HepG2 (cell line): ENCODE results near the gene CERS6. TPM values are rescaled to one million over a fixed set of nuclear protein-coding genes. Genes with fewer than 3 reads are reported as not detected.

ENCODE experiments used
- ATAC-seq: fragments of 200-7000 bp; cut with Tn5 transposase; 3 replicates; pipeline ENCODE4 v1.9.1; 2020; ENCODE audit warnings: mild to moderate bottlenecking, moderate library complexity
- BruUV-seq: library from RNA; stranded (reverse); fragments of 400-500 nt; replicated peaks from 2 replicates; lab custom pipeline; 2021; lab: Mats Ljungman, UMichigan
- CTCF ChIA-PET: fragments of 300-600 bp; formaldehyde crosslinking; extraction: SDS; loops from one replicate; lab custom pipeline; 2021; ENCODE audit warnings: low total read pairs, inconsistent platforms, low intra/inter-chr PET ratio; lab: Yijun Ruan, JAX
- POLR2A ChIA-PET: fragments of 350-600 bp; sonication (Branson Sonifier 250); formaldehyde crosslinking; loops from one replicate; lab custom pipeline; 2020; ENCODE audit warnings: antibody characterized with exemption, inconsistent platforms; lab: Yijun Ruan, JAX
- DNase-seq: peaks from one replicate; pipeline ENCODE4 v3.0.0-alpha.2; 2015; ENCODE audit warnings: low spot score
- FAIRE-seq: peaks from 3 replicates; lab custom pipeline; 2011; peaks lifted over from hg19 to GRCh38; lab: Jason Lieb, UNC
- H2AFZ ChIP-seq: one replicate; pipeline ENCODE4 v1.6.1; 2011; ENCODE audit warnings: low read length, inconsistent platforms
- H3K27ac ChIP-seq: fragments of 300-600 bp; 3 replicates; pipeline ENCODE4 v1.8.0; 2011; ENCODE audit warnings: mixed run types, mild to moderate bottlenecking, mixed read lengths, low read length, inconsistent platforms; ENCODE audit not compliant: insufficient read depth; ENCODE audit errors: extremely low read length
- H3K27me3 ChIP-seq, 2 experiments: fragments of 200-600 bp in 1 of 2; 2 replicates in 1 of 2; 3 replicates in 1 of 2; pipeline versions ENCODE4 v1.6.0 to v1.8.0; 2011; ENCODE audit warnings: low read length in 2 of 2, mild to moderate bottlenecking in 2 of 2, moderate library complexity in 2 of 2, inconsistent platforms in 1 of 2; ENCODE audit not compliant: insufficient read depth in 2 of 2, control insufficient read depth in 1 of 2
- H3K36me3 ChIP-seq, 2 experiments: fragments of 200-600 bp in 1 of 2; replicated peaks in 1 of 2; 2 replicates in 1 of 2; 3 replicates in 1 of 2; pipeline versions ENCODE4 v1.5.1 to v1.8.0; 2011; ENCODE audit warnings: low read length in 2 of 2, inconsistent platforms in 1 of 2; ENCODE audit not compliant: insufficient read depth in 2 of 2, control insufficient read depth in 1 of 2
- H3K4me1 ChIP-seq: 2 replicates; pipeline ENCODE4 v1.5.1; 2012; ENCODE audit warnings: low read length, inconsistent platforms; ENCODE audit not compliant: insufficient read depth
- H3K4me2 ChIP-seq: 2 replicates; pipeline ENCODE4 v1.6.0; 2011; ENCODE audit warnings: low read depth, low read length, inconsistent platforms
- H3K4me3 ChIP-seq, 3 experiments: fragments of 200-600 bp in 1 of 3; sonication (generic), shearing (Covaris generic) in 1 of 3; replicated peaks in 1 of 3; 2 replicates each; pipeline ENCODE4 v1.5.1; 2011 to 2016; ENCODE audit warnings: low read length in 3 of 3, inconsistent platforms in 2 of 3, low read depth in 2 of 3, mild to moderate bottlenecking in 2 of 3, control low read depth in 1 of 3, mixed read lengths in 1 of 3; ENCODE audit not compliant: insufficient read depth in 1 of 3
- H3K79me2 ChIP-seq: one replicate; pipeline ENCODE4 v1.6.1; 2011; ENCODE audit warnings: low read length, inconsistent platforms; ENCODE audit not compliant: insufficient read depth
- H3K9ac ChIP-seq: 2 replicates; pipeline ENCODE4 v1.6.0; 2011; ENCODE audit warnings: mild to moderate bottlenecking, low read depth, low read length, inconsistent platforms; ENCODE audit not compliant: insufficient read depth
- H3K9me3 ChIP-seq: 2 replicates; pipeline ENCODE4 v1.5.1; 2012; ENCODE audit warnings: mild to moderate bottlenecking, low read length
- H4K20me1 ChIP-seq: 2 replicates; pipeline ENCODE4 v1.6.0; 2011; ENCODE audit warnings: inconsistent platforms, mild to moderate bottlenecking, low read length, moderate library complexity; ENCODE audit not compliant: insufficient read depth
- CBX5 ChIP-seq: sonication (generic); formaldehyde crosslinking; IDR thresholded peaks from 2 replicates; pipeline ENCODE4 v1.4.0; 2020; ENCODE audit warnings: missing genetic modification reagents, borderline replicate concordance
- CREB1 ChIP-seq, 2 experiments: fragments of 450-650 bp in 1 of 2; IDR thresholded peaks; 2 replicates each; pipeline ENCODE4 v1.6.1; 2016 to 2017; ENCODE audit warnings: control low read depth in 1 of 2, mild to moderate bottlenecking in 1 of 2, missing compliant biosample characterization in 1 of 2, missing genetic modification characterization in 1 of 2
- E2F5 ChIP-seq: sonication (generic); formaldehyde crosslinking; conservative IDR thresholded peaks from 2 replicates; pipeline ENCODE4 v1.4.0; 2020; ENCODE audit warnings: missing genetic modification reagents
- ESRRA ChIP-seq: sonication (generic); formaldehyde crosslinking; IDR thresholded peaks from 2 replicates; pipeline ENCODE4 v1.5.1; 2020; ENCODE audit warnings: mild to moderate bottlenecking, low read depth, missing genetic modification reagents
- ETV6 ChIP-seq: sonication (generic); formaldehyde crosslinking; conservative IDR thresholded peaks from 2 replicates; pipeline ENCODE4 v1.4.0; 2020; ENCODE audit warnings: missing genetic modification reagents
- GABPA ChIP-seq, 2 experiments: IDR thresholded peaks; 2 replicates each; pipeline ENCODE4 v1.6.1; 2011 to 2016; ENCODE audit warnings: low read depth in 2 of 2, low read length in 1 of 2, missing biosample characterization in 1 of 2, missing genetic modification characterization in 1 of 2
- HMGXB3 ChIP-seq: sonication (generic); formaldehyde crosslinking; IDR thresholded peaks from 2 replicates; pipeline ENCODE4 v1.4.0; 2020; ENCODE audit warnings: missing genetic modification reagents, borderline replicate concordance
- JUNB ChIP-seq: sonication (generic); formaldehyde crosslinking; IDR thresholded peaks from 2 replicates; pipeline ENCODE4 v1.8.0; 2022; ENCODE audit warnings: missing genetic modification reagents, mild to moderate bottlenecking, borderline replicate concordance
- NCOA1 ChIP-seq: sonication (generic); formaldehyde crosslinking; IDR thresholded peaks from 2 replicates; pipeline ENCODE4 v1.9.0; 2021; ENCODE audit warnings: missing genetic modification reagents
- SATB2 ChIP-seq: sonication (generic); formaldehyde crosslinking; IDR thresholded peaks from 2 replicates; pipeline ENCODE4 v1.5.0; 2020; ENCODE audit warnings: missing genetic modification reagents
- STAT6 ChIP-seq: sonication (generic); formaldehyde crosslinking; IDR thresholded peaks from 2 replicates; pipeline ENCODE4 v1.4.0; 2020; ENCODE audit warnings: missing genetic modification reagents, mild to moderate bottlenecking, borderline replicate concordance
- TCF12 ChIP-seq, 2 experiments: fragments of 450-650 bp in 1 of 2; sonication (generic) in 1 of 2; formaldehyde crosslinking in 1 of 2; IDR thresholded peaks; 2 replicates each; pipeline versions ENCODE4 v1.6.1 to v1.8.0; 2017 to 2022; ENCODE audit warnings: antibody characterized with exemption in 1 of 2, mild to moderate bottlenecking in 1 of 2, missing genetic modification reagents in 1 of 2, moderate library complexity in 1 of 2
- ZBTB20 ChIP-seq: sonication (generic); formaldehyde crosslinking; IDR thresholded peaks from 2 replicates; pipeline ENCODE4 v1.8.1; 2023; ENCODE audit warnings: missing genetic modification reagents, low read depth, mild to moderate bottlenecking, borderline replicate concordance
- ZNF550 ChIP-seq: sonication (generic); formaldehyde crosslinking; IDR thresholded peaks from 2 replicates; pipeline ENCODE4 v1.4.0; 2020; ENCODE audit warnings: mild to moderate bottlenecking, missing genetic modification reagents, borderline replicate concordance
- ZNF558 ChIP-seq: sonication (generic); formaldehyde crosslinking; IDR thresholded peaks from 2 replicates; pipeline ENCODE4 v1.9.0; 2022; ENCODE audit warnings: mild to moderate bottlenecking, missing genetic modification reagents, borderline replicate concordance
- ZNF776 ChIP-seq: sonication (generic); formaldehyde crosslinking; IDR thresholded peaks from 2 replicates; pipeline ENCODE4 v1.4.0; 2020; ENCODE audit warnings: mild to moderate bottlenecking, missing genetic modification reagents
- WGBS: methylation state at CpG from one replicate; pipeline ENCODE4 v1.1.6; 2017; ENCODE audit warnings: low lambda C conversion rate; 5-methylcytosine and 5-hydroxymethylcytosine counted together
- in situ Hi-C: cut with HindIII; loops from 2 replicates; pipeline ENCODE4 v1.10.0; 2017; ENCODE audit warnings: low pct_unique_long_range_greater_than_20kb; ENCODE audit not compliant: extremely low pct_ligation_motif_present
- intact Hi-C: fragments of 100-400 bp; cut with micrococcal nuclease; formaldehyde crosslinking; loops from one replicate; pipeline ENCODE4 v1.10.0; 2022; ENCODE audit not compliant: unreplicated experiment
- polyA plus RNA-seq, 8 experiments: library from polyadenylated mRNA; depleted of rRNA in 3 of 8; stranded (reverse) in 7 of 8; unstranded in 1 of 8; fragments of >200 nt; fragmentation: Illumina TruSeq in 4 of 8; extraction: Trizol in 4 of 8; gene quantifications; 2 replicates each; pipeline versions ENCODE4 v1.2.1 to v1.2.3, GENCODE V29; 2011 to 2016; ENCODE audit warnings: low read depth in 4 of 8, missing spikeins in 1 of 8, mixed read lengths in 1 of 8; ENCODE audit not compliant: insufficient read depth in 1 of 8
- total RNA-seq, 5 experiments: library from RNA; depleted of rRNA; stranded (reverse); fragments of >200 nt; fragmentation: Illumina TruSeq; extraction: Trizol; gene quantifications; 2 replicates each; pipeline ENCODE4 v1.2.3, GENCODE V29; 2016; ENCODE audit warnings: low read depth in 1 of 5

The CERS6 gene
- total and polyA plus RNA-seq, 2 of the 13 experiments (the other 11 are each of a cell fraction or from before 2014, with no cell fraction given) = 10.1 to 20.3 TPM

- ChIA-PET POLR2A (no interaction called here), CTCF (no interaction called here)
- 91% methylated on average over 1 of the region's 1 CpG for WGBS
- Histone ChIP-seq H3K4me2 (no peak overlapping the region), H3K79me2 (no peaks in the 10 kb centered on the region), H3K36me3 (no peaks in the 10 kb centered on the region), H4K20me1 (no peaks in the 10 kb centered on the region), H3K9ac (no peak overlapping the region), H2AFZ (no peak overlapping the region), H3K4me3 (no peak overlapping the region), H3K9me3 (no peaks in the 10 kb centered on the region), H3K27me3 (no peaks in the 10 kb centered on the region; a peak in 1 of 5 replicates), H3K27ac (no peak overlapping the region), H3K4me1 (peaks cover 17% of the 10 kb centered on the region)
- no peak for ATAC-seq
- in situ Hi-C loops = no loop called here
- BruUV-seq = no TSS peak
- FAIRE-seq = no peak
- intact Hi-C loops = no loop called here
- DNase-seq = no peak
- TF ChIP-seq NCOA1 (CRISPR knock-in tag) (no peak), JUNB (no peak), ZNF776 (CRISPR knock-in tag) (no peak), ZNF558 (no peak), TCF12 (IDR thresholded peaks at IDR 0.05) (no peak), TCF12 (CRISPR knock-in tag; IDR thresholded peaks at IDR 0.05) (no peak), STAT6 (CRISPR knock-in tag) (no peak), CREB1 (IDR thresholded peaks at IDR 0.05) (no peak), CREB1 (CRISPR knock-in tag; IDR thresholded peaks at IDR 0.05) (no peak), ZBTB20 (CRISPR knock-in tag) (no peak), ZNF550 (CRISPR knock-in tag) (no peak), SATB2 (no peak), HMGXB3 (CRISPR knock-in tag) (no peak), E2F5 (CRISPR knock-in tag) (no peak), GABPA (IDR thresholded peaks at IDR 0.05; ENCODE audit: low read depth, low read length) (no peak), GABPA (CRISPR knock-in tag; IDR thresholded peaks at IDR 0.05; ENCODE audit: low read depth) (no peak), ETV6 (CRISPR knock-in tag) (no peak), ESRRA (no peak), CBX5 (CRISPR knock-in tag) (no peak)
Measured at GRCh38 chr2:168798888-168799410, 342.9 kb downstream of the CERS6 start.
